Lower lobe of right lung (tissue), 2 donors: ENCODE data around the gene CREBL2. TPM values are rescaled to one million over a fixed set of nuclear protein-coding genes. Genes with fewer than 3 reads are reported as not detected.

Experiments used
- ATAC-seq, 2 donors: fragments of 200-7000 bp; cut with Tn5 transposase; one replicate each; pipeline ENCODE4 v1.9.1; 2020 to 2022; ENCODE audit warnings: mild to moderate bottlenecking in 2 of 2, moderate library complexity in 2 of 2
- DNase-seq: peaks from one replicate; pipeline ENCODE4 v3.0.0-alpha.2; 2020
- H3K27ac ChIP-seq: fragments of 200-600 bp; one replicate; pipeline ENCODE4 v1.8.0; 2022
- H3K27me3 ChIP-seq: fragments of 200-600 bp; one replicate; pipeline ENCODE4 v1.8.0; 2022; ENCODE audit warnings: low read depth
- H3K36me3 ChIP-seq: fragments of 200-600 bp; one replicate; pipeline ENCODE4 v1.8.0; 2022; ENCODE audit warnings: mild to moderate bottlenecking
- H3K4me1 ChIP-seq: fragments of 200-600 bp; one replicate; pipeline ENCODE4 v1.8.0; 2022
- H3K4me3 ChIP-seq: fragments of 200-600 bp; one replicate; pipeline ENCODE4 v1.8.0; 2022; ENCODE audit warnings: mild to moderate bottlenecking
- H3K9me3 ChIP-seq: fragments of 200-600 bp; one replicate; pipeline ENCODE4 v1.8.0; 2022
- intact Hi-C: fragments of 100-400 bp; cut with DNase I; formaldehyde crosslinking; loops from one replicate; pipeline ENCODE4 v1.11.0; 2022
- total RNA-seq: library from RNA; stranded (reverse); fragmentation: NEBNext Ultra II Directional; extraction: Animal tissue kit (Norgen Biotek cat#: 25700); gene quantifications from one replicate; pipeline ENCODE4 v1.2.1, GENCODE V29; 2021
- TF ChIP-seq, protein P1 (sequence below): fragments of 200-600 bp; IDR thresholded peaks from one replicate; pipeline ENCODE4 v1.8.0; 2022; ENCODE audit warnings: antibody characterized with exemption, mild to moderate bottlenecking
- donor health status: DM: no; HTN: yes; CAD: no; lungs with severe emphysema.

CREBL2 gene
- total RNA-seq, 1 donor from 2014 or later = 46.3 TPM

DNA sequence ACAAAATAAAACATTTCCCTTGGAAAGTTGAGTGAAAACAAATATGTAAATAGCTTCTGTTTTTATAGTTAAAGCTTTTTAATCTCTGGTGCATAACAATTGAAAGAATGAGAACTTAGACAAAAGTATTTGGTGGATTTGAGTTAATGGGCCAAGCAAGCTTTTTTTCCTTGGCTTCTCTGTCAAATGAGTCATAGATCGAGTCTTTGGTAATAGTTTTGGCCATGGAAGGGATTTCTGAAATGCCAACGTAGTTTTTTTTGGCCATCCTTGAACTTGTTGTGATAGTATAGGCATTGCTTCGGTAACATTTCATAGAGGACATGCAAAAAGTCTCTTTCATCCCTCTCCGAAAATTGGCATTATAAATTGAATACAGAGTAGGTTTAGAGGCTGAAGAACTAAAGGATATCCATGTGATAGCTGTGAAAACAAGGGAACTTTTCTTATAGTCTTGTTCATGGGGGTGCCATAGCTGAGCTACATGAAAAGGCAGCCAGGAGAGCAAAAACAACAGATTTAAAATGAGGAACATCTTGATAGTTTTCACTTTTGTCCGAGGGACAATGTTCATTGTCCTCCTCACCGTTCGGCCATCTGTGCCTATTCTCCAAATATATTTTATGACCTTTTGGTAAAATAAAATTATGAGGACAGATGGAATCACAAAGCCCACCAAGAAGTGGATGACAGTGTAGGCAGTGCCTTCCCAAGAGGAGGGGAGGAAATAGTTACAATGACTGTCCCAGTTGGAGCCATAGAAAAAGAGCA lies 49.6 kb downstream of the CREBL2 start:
- Histone ChIP-seq H3K9me3 (no peaks in the 10 kb centered on the region), H3K4me1 (no peaks in the 10 kb centered on the region), H3K36me3 (no peaks in the 10 kb centered on the region), H3K27me3 (no peaks in the 10 kb centered on the region), H3K27ac (no peak overlapping the region), H3K4me3 (no peak overlapping the region)
- TF ChIP-seq, protein P1, sequence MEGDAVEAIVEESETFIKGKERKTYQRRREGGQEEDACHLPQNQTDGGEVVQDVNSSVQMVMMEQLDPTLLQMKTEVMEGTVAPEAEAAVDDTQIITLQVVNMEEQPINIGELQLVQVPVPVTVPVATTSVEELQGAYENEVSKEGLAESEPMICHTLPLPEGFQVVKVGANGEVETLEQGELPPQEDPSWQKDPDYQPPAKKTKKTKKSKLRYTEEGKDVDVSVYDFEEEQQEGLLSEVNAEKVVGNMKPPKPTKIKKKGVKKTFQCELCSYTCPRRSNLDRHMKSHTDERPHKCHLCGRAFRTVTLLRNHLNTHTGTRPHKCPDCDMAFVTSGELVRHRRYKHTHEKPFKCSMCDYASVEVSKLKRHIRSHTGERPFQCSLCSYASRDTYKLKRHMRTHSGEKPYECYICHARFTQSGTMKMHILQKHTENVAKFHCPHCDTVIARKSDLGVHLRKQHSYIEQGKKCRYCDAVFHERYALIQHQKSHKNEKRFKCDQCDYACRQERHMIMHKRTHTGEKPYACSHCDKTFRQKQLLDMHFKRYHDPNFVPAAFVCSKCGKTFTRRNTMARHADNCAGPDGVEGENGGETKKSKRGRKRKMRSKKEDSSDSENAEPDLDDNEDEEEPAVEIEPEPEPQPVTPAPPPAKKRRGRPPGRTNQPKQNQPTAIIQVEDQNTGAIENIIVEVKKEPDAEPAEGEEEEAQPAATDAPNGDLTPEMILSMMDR = no peak
- intact Hi-C loops = no loop called here
- DNase-seq = no peak
- no peak for ATAC-seq

DNA sequence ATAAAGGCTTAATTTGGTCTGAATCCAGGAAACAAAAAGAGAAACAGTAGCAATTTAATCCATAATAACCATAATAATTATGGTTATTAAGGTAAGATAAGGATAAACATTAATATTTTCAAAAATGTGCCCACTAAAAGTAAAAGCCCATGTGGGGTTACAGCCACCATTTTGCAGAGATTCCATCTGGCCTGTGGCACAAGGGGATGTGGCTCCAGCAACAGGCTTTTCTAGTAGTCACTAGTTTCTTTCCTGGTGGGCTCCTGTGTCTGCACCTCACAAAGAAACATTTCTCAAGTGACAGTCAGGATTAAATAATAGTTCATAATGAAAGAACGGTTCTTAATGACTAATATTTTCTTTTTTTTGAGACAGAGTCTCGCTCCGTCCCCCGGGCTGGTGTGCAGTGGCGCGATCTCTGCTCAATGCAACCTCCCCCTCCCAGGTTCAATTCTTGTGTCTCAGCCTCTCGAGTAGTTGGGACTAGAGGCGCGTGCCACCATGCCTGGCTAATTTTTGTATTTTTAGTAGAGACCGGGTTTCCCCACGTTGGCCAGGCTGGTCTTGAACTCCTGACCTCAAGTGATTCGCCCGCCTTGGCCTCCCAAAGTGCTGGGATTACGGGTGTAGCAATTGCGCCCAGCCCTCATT lies 52.1 kb downstream of the CREBL2 start:
- Histone ChIP-seq H3K9me3 (no peaks in the 10 kb centered on the region), H3K4me3 (no peak overlapping the region), H3K4me1 (no peaks in the 10 kb centered on the region), H3K27me3 (no peaks in the 10 kb centered on the region), H3K36me3 (no peaks in the 10 kb centered on the region), H3K27ac (no peak overlapping the region)
- no peak for DNase-seq
- ATAC-seq = no peak
- intact Hi-C loops = no loop called here
- TF ChIP-seq, protein P1 = no peak

DNA sequence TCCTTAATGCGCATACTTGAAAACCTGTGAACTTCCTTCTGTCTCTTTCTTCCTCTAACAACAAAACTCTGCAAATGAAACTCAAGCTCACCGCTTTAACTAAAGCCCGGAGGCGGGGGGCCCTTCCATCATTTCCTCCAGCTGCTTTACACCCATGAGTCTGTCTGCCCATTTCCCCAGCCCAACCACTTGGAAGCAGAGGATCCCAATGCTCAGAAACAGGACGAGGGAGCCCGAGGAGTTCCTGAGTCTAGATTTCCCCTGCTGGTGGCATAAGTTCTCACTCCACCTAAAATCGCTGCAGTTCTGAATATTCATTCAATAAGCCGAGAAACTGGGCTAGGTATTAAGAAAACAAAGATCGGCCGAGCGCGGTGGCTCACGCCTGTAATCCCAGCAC lies 53.5 kb downstream of the CREBL2 start:
- Histone ChIP-seq H3K9me3 (no peaks in the 10 kb centered on the region), H3K4me3 (no peak overlapping the region), H3K27ac (no peak overlapping the region), H3K27me3 (no peaks in the 10 kb centered on the region), H3K4me1 (no peaks in the 10 kb centered on the region), H3K36me3 (no peaks in the 10 kb centered on the region)
- TF ChIP-seq, protein P1 = no peak
- DNase-seq = no peak
- no peak for ATAC-seq
- intact Hi-C loops = no loop called here

DNA sequence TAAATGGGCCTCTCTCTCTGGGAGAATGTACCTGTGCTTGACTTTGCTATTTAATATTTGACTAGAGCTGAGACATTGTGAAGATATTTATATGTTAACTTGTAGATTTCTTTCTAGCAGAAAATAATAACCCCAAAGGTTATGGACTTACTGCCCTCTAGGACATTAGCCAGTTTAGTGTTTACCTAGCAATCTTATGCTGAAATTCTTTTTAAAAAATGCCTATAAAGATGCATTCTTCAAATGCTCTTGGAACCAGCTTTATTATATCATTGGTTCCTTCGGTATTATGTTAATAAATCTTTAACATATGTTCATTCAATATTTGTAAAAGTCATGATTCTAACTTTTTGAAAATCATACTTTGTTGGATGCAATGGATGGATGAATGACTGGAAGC lies 56.3 kb downstream of the CREBL2 start:
- Histone ChIP-seq H3K4me3 (no peak overlapping the region), H3K27me3 (no peaks in the 10 kb centered on the region), H3K9me3 (no peaks in the 10 kb centered on the region), H3K4me1 (no peaks in the 10 kb centered on the region), H3K36me3 (no peaks in the 10 kb centered on the region), H3K27ac (no peak overlapping the region)
- no peak for ATAC-seq
- intact Hi-C loops = no loop called here
- DNase-seq = no peak
- TF ChIP-seq, protein P1 = no peak

DNA sequence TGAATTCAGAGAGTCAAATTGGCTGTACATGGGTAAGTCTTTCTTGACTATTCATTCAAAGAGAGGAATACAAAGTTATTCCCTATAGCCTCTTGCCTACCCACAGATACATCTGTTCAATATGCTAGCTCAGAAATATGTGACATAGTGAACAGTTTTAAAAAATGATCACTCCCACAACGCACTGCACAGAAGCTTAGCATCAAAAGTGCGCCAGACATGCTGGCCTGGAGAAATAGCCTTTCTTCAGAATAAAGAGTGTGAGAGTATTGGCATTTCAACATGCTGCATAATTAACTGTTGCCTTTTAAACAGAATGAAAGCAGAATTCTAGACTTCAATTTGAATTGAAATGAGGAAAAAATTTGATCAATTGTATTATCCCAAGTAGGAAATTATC lies 57.3 kb downstream of the CREBL2 start:
- no peak for ATAC-seq

More for the DNA sequence above, 57.3 kb downstream of the CREBL2 start:
- no peak for DNase-seq
- Histone ChIP-seq H3K9me3 (no peaks in the 10 kb centered on the region), H3K27me3 (no peaks in the 10 kb centered on the region), H3K4me1 (no peaks in the 10 kb centered on the region), H3K4me3 (no peak overlapping the region), H3K36me3 (no peaks in the 10 kb centered on the region), H3K27ac (no peak overlapping the region)
- intact Hi-C loops = no loop called here
- TF ChIP-seq, protein P1 = no peak
